Left forelimb (tissue), 1 donor: Measurements from ENCODE around the gene ADSS2.
"Not testable (repeated sequence)": the region's sequence is repeated elsewhere in the genome, so short reads cannot be mapped to it uniquely, and the experiment has no call there.

Experiments used
- DNase-seq: peaks from one replicate; pipeline ENCODE4 v3.0.0-alpha.2; 2018; ENCODE audit warnings: low spot score

Gene ADSS2

GRCh38 chr1:244365809-244366208, 85.9 kb downstream of the ADSS2 start:
- DNase-seq: no peak

GRCh38 chr1:244365262-244365661, 86.4 kb downstream of the ADSS2 start:
- DNase-seq: not testable (repeated sequence)

GRCh38 chr1:244362476-244362875, 89.2 kb downstream of the ADSS2 start:
- no peak for DNase-seq

- DNase-seq: no peak
These were observed 89.8 kb downstream of the ADSS2 start for GRCh38 chr1:244361764-244362473.
